LoVo (cell line): ENCODE measurements around the gene ADAMTS2.

Experiments used
- DNase-seq: peaks from one replicate; pipeline ENCODE4 v3.0.0-alpha.2; 2016; ENCODE audit warnings: low spot score

ADAMTS2 gene

DNA sequence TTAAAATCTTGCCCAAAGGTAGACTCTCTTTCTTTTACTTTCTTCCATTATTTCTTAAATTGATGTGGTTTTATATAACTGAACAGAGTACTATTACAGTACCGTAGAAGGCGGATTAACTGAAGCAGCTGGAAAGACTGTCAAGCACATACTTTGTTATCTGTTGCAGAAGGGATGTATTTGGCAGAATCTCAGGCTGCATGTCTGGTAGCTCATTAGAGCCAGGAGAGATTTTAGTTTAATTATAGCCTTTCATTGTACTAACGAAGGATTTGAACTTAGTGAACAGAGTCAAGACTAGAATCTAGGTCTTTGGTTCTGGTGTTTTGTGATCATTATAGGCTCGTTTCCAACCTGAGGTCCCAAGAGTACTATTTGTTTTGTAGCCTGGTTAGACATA, 264.5 kb downstream of the ADAMTS2 start:
- no peak for DNase-seq

GRCh38 chr5:179079165-179079987, 265.9 kb downstream of the ADAMTS2 start:
- DNase-seq = no peak

DNA sequence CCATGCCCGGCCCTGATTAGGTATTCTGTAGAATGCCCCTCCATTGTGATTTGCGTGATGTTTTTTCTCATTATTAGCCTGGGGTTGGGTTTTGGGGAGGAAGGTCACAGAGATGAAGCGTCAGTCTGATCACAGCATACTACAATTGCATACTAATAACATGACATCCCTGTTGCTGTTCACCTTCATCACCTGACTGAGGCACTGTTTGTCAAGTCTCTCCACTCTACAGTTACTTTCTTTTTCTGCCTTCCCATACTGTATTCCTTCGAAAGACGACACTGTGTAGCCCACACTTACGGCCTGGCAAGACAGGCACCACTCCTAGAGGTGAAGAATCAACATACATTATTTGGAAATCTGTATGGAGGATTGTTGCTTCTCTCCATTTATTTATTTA, 279.6 kb downstream of the ADAMTS2 start:
- no peak for DNase-seq

- DNase-seq = no peak
These were observed 284.2 kb downstream of the ADAMTS2 start for GRCh38 chr5:179061025-179061424.
